ENCODE data around the gene DCAF6. TPM values are rescaled to one million over a fixed set of nuclear protein-coding genes. Genes with fewer than 3 reads are reported as not detected.
"Not testable (repeated sequence)": the region's sequence is repeated elsewhere in the genome, so short reads cannot be mapped to it uniquely, and the experiment has no call there.

DCAF6 gene
- polyA plus RNA-seq, 1 donor = 85.3 TPM

DNA sequence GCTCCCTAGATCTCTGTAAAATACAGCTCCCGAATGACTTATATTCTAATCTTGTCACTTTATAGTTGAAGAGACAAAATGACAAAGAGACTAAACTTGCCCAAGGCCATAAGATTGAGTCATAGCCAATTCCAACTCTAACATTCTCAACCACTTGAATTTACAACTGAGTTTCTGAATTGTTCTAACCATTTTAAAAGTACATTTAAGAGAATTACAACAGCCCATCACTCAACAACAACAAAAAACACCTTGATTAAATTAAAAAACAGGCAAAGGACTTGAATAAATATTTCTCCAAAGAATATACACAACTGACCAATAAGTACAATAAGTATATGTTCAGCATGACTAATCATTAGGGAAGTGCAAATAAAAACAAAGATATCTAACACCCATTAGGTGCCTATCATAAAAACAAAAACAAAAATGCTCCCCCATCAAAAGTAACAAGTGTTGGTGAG is 13.8 kb upstream of the DCAF6 start:
- no peak for DNase-seq

DNA sequence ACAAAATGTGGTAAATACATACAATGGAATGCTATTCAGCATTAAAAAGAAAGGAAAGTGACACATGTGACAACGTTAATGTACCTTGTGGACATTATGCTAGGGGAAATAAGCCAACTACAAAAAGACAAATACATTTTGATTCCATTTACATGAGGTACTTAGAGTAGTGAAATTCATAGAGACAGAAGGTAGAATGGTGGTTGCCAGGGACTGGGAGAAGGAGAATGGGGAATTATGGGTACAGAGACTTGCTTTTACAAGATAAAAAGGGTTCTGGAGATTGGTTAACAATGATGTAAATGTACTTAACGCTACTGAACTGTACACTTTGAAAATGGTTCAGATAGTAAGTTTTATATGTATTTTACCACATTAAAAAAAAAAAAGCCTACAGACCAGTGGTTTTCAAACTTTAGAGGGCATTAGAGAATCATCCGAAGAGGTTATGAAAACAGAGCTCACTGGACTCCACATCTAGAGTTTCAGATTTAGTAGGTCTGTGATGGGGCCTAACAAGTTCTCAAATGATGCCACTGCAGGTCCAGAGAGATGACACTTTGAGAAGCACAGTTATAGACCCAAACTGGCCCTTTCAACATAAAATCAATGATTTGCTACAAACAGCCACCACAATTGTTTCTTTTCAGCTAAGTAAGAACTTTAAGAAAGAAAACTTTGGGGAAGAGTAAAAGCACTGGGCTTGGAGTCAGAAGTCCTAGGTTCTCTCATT is 13.0 kb upstream of the DCAF6 start:
- no peak for DNase-seq

DNA sequence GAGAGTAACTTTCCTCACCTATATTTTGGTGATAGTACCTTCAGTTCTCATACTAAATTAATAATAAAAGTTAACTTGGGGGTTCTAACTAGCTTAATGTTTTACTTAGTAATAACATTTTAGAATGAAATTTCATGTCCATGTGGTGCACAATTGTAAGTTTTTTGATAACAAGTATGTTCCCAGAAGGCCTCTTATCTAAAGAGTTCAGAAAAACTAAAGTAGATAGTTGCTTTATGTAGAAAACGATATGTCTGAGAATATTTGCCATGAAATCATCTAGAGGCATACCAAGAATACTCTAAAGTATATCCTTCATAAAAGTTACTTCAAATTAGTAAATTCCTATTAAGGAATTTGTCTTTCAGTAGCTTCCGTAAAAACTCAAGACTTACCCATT is 12.4 kb upstream of the DCAF6 start:
- DNase-seq = no peak

DNA sequence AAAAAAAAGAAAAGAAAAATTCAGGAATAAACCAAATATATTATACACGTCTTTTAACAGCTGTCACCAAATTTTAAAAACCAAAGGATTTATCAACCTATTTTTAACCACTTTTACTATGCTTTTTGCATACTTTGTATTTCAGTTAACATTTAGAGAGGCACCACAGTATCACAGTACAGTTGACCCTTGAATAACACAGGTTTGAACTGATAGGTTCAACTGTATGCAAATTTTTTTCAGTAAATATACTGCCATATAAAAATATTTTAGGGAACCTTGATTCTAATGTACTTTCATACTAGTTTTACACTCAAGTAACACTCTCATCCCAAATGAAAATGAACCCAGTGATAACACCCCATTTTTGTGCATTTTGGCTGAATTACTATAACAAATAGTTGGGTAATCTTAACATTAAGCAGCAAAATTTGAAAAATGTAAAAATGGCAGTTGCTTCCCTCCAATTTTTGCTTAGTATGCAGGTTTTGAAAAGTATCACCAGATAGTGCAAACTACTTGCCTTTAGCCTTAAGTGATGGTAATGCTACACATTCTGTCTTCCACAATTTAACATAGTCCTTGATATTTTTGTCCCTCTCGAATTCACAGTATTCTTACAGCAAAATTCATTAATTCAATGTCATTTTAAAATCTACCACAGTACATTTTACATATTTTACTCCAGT is 11.8 kb upstream of the DCAF6 start:
- no peak for DNase-seq

DNA sequence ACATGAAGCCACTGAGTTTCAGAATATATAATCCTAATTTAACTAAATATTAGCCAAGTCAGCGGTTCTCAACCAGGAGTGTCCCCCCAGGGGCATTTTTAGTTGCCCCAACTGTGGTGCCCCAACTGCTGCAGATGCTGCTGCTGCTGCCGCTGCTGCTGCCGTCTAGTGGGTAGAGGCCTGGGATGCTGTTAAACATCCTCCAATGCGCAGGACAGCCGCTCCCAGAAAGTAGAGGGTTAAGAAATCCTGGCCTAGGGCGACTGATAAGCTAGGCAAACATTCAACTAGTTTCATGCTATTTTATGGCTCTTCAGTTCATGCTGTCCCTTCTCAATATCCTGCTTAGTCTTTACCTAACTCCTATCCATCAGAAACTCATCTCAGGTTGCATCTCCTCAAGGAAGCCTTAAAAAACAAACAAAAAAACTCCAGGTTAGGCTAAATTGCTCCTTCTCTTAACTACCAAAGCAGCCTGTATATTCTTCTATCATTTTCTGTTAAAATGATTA is 9.9 kb upstream of the DCAF6 start:
- no peak for DNase-seq

DNA sequence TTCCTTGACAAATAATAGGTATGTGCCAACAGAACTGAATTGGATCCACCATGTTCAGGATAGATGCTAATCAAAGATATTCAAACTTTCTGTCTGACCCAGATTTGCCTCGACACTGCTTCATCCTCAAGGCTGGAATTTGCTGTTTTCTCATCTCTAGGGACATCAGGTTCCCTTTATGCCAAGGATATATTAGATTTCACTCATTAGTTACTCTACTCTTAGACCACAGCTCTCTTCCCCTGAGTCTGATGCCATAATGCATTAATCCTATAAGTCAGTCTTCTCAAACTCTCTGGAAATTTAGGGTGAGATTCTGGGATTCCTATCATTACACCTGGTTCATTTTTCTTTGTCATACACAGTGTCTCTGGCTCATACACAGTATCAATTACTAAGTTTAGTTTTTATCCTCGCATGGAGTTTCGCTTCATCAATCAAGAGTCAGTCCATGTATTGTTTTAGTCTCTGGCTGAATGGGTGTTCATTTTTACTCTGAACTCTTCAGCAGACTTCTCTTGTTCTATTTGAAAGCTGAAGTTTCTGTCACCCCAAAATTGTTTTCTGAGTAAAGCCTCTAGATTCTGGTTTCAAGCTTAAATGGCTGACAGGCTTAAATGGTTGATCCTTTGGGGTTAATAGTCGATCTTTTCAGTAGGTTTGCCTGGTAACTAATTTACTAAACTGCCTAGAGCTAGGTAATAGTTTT is 9.3 kb upstream of the DCAF6 start:
- no peak for DNase-seq

DNA sequence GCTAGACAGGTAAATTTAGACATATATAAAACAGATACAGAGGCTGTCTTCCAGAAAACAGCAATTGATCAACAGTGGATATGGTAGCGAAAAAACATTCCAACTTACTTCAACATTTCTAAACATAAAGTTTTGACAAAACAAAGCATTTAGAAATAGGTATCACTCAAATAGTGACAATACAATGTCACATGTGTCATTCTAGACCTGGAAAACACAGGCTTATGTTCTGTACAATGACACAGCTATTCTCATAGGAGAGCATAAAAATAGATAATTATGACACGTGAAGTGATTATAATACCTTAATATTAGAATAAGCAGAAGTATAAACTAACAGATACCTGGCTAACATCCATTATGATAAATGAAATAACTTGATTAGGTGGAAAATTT is 8.0 kb upstream of the DCAF6 start:
- no peak for DNase-seq

DNA sequence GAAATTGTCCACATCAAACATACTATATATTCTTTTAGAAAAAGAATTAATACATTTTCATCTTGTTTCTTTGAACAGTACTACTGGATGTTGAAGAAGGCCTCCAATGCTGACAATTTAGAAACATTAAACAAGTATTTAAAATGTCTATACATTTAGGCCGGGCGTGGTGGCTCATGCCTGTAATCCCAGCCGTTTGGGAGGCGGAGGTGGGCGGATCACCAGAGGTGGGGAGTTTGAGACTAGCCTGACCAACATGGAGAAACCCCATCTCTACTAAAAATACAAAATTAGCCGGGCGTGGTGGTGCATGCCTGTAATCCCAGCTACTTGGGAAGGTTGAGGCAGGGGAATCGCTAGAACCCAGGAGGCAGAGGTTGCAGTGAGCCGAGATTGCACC is 7.6 kb upstream of the DCAF6 start:
- not testable (repeated sequence) for DNase-seq

DNA sequence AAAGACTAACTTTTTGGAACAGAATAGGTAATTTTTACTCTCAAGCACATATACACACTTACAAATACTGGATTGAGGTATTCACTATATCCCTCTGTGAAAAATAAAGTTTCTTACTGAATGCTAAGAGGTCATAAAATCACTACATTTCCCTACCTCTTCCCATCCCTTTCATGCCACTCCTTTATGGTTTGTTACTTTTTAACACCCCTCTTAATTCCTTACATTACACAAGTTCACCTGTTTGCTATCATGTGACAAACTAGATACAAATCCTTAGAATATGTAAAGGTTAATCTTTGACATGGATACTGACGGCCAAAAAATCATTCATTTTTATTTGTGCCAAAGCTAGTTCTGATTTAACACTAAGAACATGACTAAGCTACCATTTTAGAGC is 6.8 kb upstream of the DCAF6 start:
- DNase-seq = no peak

DNA sequence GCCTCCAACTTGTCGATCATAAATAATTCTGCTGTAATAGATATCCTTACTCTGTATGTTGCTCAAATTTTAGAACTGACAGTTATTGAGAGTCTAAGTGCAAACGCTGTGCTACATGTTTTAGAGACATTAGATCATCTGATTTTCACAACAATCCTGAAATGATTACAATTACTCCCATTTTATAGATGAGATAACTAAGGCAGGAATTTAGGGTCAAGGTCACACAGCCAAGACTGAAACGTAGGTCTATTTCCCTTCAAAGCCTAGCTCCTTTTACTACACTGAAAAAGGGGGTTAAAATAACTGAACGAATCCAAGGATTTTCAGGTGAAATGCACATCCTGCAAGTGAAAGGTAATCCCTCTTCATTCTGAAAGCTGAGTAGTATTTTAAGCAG is 2.7 kb upstream of the DCAF6 start:
- DNase-seq = no peak

DNA sequence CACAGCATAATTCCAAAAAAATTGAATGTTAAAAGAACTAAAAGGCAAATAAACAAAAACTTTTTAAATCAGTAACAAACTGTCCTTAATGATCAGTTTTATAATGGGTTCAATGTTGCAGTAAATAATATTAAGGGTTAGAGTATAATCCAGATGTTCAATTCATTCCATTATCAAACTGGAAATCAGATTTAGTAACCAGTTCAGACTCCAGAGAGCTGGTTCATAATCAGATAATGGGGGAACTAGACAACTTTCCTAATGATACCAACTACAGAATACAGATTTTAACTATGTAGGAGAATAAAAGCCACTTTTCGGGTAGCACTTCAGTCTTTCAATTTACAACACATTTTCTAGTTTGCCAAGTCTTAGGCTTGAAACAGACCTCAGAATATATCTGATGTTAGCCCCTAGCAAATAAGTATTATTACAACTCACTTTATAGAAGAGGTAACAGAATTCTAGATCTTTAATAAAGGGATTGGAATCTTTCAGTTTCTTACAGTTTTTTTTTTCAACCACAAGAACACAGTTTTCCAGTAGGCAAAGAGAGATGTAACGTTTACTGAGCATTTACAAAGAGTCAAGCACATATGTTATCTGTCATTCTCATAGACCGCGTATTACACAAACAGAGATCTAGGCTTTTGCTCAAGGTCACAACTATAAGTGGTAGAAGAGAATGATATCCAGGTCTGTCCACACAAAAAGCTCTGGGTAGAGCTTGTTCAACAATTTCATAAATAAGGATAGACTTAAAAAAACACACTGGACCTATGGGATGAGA is 1.9 kb upstream of the DCAF6 start:
- no peak for DNase-seq

DNA sequence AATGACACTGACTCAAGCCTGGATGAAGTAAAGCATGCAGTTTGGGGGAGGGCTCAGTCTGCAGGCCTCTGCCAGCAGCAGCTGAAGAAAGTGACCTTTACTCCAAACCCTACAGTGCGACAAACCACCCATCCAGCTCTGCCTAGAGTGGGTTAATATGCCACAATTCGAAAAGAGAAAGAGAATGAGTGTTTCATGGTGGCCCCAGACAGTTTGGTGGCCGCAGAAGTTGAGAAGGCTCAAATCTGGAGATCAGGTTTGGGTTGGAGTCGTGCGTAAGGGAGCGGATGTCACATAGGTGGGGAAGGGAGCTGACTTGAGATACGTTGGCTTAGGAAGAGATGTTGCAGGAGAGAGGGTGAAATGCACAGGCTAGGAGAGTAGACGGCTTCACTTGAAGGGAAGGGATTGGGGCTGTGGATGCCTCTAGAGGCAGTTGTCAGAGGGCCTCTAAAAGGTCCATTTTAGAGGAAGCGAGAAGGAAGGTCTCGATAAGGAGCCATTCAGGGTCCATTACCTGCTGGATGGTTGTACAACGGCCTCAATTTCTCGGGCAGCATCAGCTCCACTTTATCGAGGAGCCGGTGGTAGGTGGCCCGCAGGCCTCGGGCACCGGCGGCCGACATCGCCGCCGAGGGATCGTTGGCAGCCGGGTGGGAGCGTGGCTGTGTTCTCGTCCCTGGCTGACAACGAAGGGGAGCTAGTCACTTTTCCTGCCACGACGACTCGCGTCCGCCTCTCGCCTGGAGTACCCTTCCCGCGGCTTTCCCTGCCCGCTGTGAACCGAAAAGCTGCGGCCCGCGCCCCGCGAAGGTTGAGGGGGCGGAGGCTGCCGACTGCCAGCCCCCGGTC is 1.0 kb upstream of the DCAF6 start:
- DNase-seq = no peak

DNA sequence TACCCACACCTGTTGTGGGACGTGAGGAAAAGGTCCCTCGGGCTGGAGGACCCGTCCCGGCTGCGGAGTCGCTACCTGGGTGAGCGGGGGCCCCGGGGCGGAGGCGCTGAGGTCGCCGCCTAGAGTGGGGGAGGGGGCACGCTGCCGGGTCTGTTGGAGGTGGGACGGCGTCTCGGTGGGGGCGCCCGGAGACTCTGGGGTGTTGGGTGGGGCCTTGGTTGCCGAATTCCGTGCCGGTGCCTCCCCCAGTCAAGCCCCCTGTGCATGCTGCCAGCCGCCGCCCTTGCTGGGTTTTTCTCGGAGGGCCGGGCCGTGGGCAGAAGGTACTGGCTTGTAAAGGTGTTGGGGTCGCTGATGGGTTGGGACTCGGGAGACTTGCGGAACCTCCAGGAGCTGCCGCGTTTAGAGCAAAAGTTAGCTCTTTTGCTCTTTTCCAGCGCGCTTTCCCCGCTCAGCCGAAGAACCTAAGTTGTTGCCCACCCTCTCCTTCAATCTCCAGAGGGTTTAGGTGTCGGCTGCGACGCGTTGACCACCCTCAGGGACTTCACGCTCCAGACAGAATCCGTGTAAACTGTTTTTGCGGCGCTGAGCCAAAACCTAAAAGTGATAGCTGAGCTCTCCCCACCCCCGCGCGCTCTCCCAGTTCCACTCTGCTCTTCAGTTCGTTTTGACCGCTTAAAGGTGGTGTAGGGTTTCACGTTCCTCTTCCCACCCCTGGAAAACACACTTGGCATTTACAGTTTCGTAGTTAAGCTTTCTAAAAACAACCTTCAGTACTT is 636 bp downstream of the DCAF6 start, which contains the start of gene MPC2:
Gene MPC2 (minus strand): TSS at position 143 of the 779 bp plus-strand sequence. CDS start 1,231 bp downstream, outside the sequence.
- peak; percentile 83 for DNase-seq

DNA sequence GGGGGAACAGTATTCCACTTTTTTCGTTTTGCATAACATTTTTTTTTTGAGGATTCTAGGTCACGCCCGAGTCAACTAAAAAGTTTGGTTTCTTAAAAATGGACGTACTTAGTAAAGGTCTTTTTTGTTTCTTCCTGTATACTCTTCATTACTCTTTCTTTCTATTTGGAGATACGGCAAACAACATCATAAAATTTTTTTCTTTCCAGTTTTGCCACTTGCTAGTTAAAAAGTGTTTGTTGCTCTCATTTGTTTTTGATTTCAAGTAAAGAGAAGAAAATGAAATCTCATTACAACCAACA is 1.2 kb downstream of the DCAF6 start:
- DNase-seq = no peak

DNA sequence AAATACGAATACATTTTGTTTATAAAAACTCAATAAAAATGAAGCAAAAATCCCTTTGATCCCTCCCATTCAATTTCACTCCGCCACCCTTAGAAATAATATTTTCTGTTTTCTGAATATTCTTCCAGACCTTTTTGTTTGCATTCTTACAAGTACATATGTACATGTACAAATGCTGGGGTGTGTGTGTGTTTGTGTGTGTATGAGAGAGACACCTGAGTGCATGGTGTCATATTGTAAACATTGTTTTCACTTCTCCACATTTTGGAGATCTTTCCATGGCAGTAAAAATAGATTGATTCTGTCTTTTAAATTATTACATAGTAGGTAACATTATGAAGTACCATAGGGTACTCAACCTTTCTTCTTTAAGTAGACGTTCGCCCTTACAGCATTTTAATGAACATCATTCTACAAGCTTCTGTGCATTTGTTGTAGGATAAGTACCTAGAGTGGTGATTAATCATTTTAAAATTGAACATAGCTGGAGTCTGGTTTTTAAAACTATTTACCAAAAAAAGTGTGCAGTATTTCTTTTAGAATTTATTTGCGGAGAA is 1.7 kb downstream of the DCAF6 start:
- no peak for DNase-seq

DNA sequence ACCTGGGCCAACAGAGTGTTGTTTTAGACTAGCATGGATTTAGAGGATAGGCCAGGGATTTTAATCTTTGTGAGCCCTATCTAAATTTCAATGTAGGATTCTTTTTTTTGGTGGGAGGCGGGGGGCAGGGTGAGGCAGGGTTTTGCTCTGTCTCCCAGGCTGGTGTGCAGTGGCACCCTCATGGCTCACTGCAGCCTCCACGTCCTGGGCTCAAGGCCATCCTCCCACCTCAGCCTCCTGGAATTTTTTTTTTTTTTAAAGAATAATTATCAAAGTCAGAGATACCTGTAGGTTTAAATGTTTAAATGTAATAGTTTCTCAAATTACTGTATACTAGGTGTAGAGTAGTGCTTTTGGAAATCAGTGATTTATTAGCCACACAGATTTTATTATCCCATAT is 3.8 kb downstream of the DCAF6 start:
- DNase-seq = no peak

DNA sequence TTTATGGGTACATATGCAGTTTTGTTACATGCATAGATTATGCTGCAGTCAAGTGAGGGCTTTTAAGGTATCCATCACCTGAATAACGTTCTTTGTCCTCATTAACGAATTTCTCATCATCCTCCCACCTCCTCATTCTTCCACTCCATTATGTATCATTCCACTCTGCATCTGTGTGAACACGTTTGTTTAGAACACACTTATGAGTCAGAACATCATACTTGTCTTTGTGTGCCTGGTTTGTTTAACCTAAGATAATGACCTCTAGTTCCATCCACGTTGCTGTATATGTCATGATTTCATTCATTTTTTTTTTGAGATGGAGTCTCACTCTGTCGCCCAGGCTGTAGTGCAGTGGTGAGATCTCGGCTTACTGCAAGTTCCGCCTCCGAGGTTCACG is 7.1 kb downstream of the DCAF6 start:
- DNase-seq = no peak

DNA sequence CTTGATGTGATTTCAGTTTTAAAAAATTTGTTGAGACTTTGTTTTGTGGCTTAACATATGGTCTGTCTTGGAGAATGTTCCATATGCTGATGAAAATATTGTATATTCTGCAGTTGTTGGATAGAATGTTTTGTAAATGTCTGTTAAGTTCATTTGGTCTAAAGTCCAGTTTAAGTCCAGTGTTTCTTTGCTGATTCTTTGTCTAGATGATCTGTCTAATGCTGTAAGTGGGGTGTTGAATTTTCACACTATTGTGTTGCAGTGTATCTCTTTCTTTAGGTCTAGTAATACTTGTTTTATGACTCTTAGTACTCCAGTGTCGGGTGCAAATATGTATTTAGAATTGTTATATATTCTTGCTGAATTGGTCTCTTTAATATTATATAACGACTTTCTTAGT is 11.2 kb downstream of the DCAF6 start:
- no peak for DNase-seq

DNA sequence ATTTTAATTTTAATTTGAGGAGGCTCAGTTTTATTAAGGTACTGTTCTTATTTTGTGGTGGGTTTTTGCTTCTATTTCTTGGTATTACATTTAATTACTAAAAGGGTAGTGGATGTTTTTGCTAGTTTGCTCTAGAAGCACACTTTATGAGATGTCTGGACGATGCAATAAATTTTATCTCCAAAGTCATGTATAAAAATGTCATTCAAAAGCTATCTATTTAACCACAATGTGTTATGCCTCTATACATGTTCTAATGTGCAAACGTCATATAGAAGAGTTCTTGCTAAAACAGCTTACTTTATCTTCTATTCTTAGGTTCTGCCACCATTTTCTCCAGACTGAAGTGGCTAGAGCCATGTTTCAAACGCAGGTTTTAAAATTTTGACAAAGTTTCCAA is 13.3 kb downstream of the DCAF6 start:
- no peak for DNase-seq

DNA sequence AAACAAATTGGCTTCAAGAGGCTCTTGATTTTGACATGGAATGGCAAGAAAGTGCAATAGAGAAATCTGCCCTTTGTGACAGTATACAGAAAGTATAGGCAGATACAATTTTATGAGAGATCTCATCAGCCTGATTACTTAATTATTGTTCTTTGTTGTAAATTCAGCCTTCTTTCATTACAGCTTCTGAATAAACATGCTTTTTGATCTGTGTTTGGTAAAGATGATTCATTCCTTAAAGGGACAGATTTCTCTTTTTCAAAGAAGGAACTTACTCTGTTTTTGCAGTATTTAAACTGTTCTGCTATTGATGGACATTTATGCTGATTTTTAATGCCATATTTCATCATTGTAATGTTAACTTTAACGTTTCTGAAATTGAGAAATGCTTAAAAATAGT is 14.1 kb downstream of the DCAF6 start:
- no peak for DNase-seq

Data from left kidney (tissue), 2 donors.